Measurements from ENCODE around the gene ARID3A. TPM values are rescaled to one million over a fixed set of nuclear protein-coding genes. Genes with fewer than 3 reads are reported as not detected.

ARID3A gene
- total and polyA plus RNA-seq, 2 of the 13 experiments (the other 11 are each of a cell fraction or from before 2014, with no cell fraction given): 71.3 to 77.9 TPM

GRCh38 chr19:899336-900042, 26.3 kb upstream of the ARID3A start:
- BruUV-seq (replicated peaks): no TSS peak
- ATAC-seq: no peak
- ChIA-PET CTCF (ENCODE audit: low intra/inter-chr PET ratio, low total read pairs) (no interaction called here), POLR2A (no interaction called here)
- no peaks in the 10 kb centered on the region for H3K27me3 ChIP-seq (ENCODE audit: control insufficient read depth in 1 of 2, insufficient read depth in 2 of 2, low read length in 2 of 2)
- DNase-seq (ENCODE audit: low spot score): no peak
- H4K20me1 ChIP-seq (ENCODE audit: insufficient read depth, low read length): no peaks in the 10 kb centered on the region
- WGBS (ENCODE audit: low lambda C conversion rate): 99% methylated on average over 19 of the region's 32 CpGs
- no peaks in the 10 kb centered on the region for H3K9me3 ChIP-seq (ENCODE audit: low read length)
- H3K4me1 ChIP-seq (ENCODE audit: insufficient read depth, low read length): no peaks in the 10 kb centered on the region
- intact Hi-C loops (cut with micrococcal nuclease; ENCODE audit: unreplicated experiment): no loop called here
- no peak overlapping the region for H3K4me3 ChIP-seq (replicated peaks in 1 of 3; ENCODE audit: insufficient read depth in 1 of 3, low read depth in 2 of 3, low read length in 3 of 3)
- no peak overlapping the region for H3K27ac ChIP-seq (ENCODE audit: extremely low read length, insufficient read depth, low read length)
- H3K4me2 ChIP-seq (ENCODE audit: low read depth, low read length): no peak overlapping the region
- no peak for TF ChIP-seq ZNF281 (CRISPR knock-in tag; IDR thresholded peaks at IDR 0.05; ENCODE audit: borderline replicate concordance)
- no peak for TF ChIP-seq GLI4 (CRISPR knock-in tag; IDR thresholded peaks at IDR 0.05; ENCODE audit: borderline replicate concordance)
- no peak overlapping the region for H3K9ac ChIP-seq (ENCODE audit: insufficient read depth, low read depth, low read length)
- no peak for FAIRE-seq
- in situ Hi-C loops (cut with HindIII; ENCODE audit: extremely low pct_ligation_motif_present, low pct_unique_long_range_greater_than_20kb): no loop called here
- H3K36me3 ChIP-seq (replicated peaks in 1 of 2; ENCODE audit: control insufficient read depth in 1 of 2, insufficient read depth in 2 of 2, low read length in 2 of 2): peaks cover 6 to 15% of the 10 kb centered on the region in 2 experiments; a peak in 4 of 5 replicates
- no peak overlapping the region for H2AFZ ChIP-seq (ENCODE audit: low read length)
- no peaks in the 10 kb centered on the region for H3K79me2 ChIP-seq (ENCODE audit: insufficient read depth, low read length)

- no peak overlapping the region for H3K4me2 ChIP-seq (ENCODE audit: low read depth, low read length)
- FAIRE-seq (no peak), ATAC-seq (no peak), DNase-seq (ENCODE audit: low spot score) (no peak)
- peaks cover 7 to 15% of the 10 kb centered on the region in 2 experiments; a peak in 4 of 5 replicates for H3K36me3 ChIP-seq (replicated peaks in 1 of 2; ENCODE audit: control insufficient read depth in 1 of 2, insufficient read depth in 2 of 2, low read length in 2 of 2)
- H3K4me1 ChIP-seq (ENCODE audit: insufficient read depth, low read length): no peaks in the 10 kb centered on the region
- intact Hi-C loops (cut with micrococcal nuclease; ENCODE audit: unreplicated experiment) (no loop called here), in situ Hi-C loops (cut with HindIII; ENCODE audit: extremely low pct_ligation_motif_present, low pct_unique_long_range_greater_than_20kb) (no loop called here)
- CTCF ChIA-PET (ENCODE audit: low intra/inter-chr PET ratio, low total read pairs): no interaction called here
- H3K9me3 ChIP-seq (ENCODE audit: low read length): no peaks in the 10 kb centered on the region
- over 99% methylated on average over 11 of the region's 15 CpGs for WGBS (ENCODE audit: low lambda C conversion rate)
- TF ChIP-seq RBFOX2 (IDR thresholded peaks at IDR 0.05; ENCODE audit: low read depth, low read length) (peak; percentile 51; the same call in 1 of the 2 replicates), BORCS8-MEF2B (CRISPR knock-in tag; IDR thresholded peaks at IDR 0.05) (no peak)
- H3K4me3 ChIP-seq (replicated peaks in 1 of 3; ENCODE audit: insufficient read depth in 1 of 3, low read depth in 2 of 3, low read length in 3 of 3): no peak overlapping the region
- no peak overlapping the region for H3K27ac ChIP-seq (ENCODE audit: extremely low read length, insufficient read depth, low read length)
- no peaks in the 10 kb centered on the region for H4K20me1 ChIP-seq (ENCODE audit: insufficient read depth, low read length)
- POLR2A ChIA-PET: no interaction called here
- no peaks in the 10 kb centered on the region for H3K27me3 ChIP-seq (ENCODE audit: control insufficient read depth in 1 of 2, insufficient read depth in 2 of 2, low read length in 2 of 2)
- H3K9ac ChIP-seq (ENCODE audit: insufficient read depth, low read depth, low read length): no peak overlapping the region
- no peak overlapping the region for H2AFZ ChIP-seq (ENCODE audit: low read length)
- BruUV-seq (replicated peaks): no TSS peak
- no peaks in the 10 kb centered on the region for H3K79me2 ChIP-seq (ENCODE audit: insufficient read depth, low read length)
Measured at GRCh38 chr19:900043-900301, 25.9 kb upstream of the ARID3A start.

Measured in HepG2 (cell line).